Limb (tissue), 2 donors: ENCODE data around the gene ADAMTS2.

Experiments used
- DNase-seq, 2 donors: peaks; one replicate each; pipeline ENCODE4 v3.0.0-alpha.2; 2016; ENCODE audit errors: extremely low spot score in 2 of 2

The ADAMTS2 gene

GRCh38 chr5:179267071-179267670 is 78.1 kb downstream of the ADAMTS2 start:
- DNase-seq, result peak in 1 of 2 donors; percentile 32

DNA sequence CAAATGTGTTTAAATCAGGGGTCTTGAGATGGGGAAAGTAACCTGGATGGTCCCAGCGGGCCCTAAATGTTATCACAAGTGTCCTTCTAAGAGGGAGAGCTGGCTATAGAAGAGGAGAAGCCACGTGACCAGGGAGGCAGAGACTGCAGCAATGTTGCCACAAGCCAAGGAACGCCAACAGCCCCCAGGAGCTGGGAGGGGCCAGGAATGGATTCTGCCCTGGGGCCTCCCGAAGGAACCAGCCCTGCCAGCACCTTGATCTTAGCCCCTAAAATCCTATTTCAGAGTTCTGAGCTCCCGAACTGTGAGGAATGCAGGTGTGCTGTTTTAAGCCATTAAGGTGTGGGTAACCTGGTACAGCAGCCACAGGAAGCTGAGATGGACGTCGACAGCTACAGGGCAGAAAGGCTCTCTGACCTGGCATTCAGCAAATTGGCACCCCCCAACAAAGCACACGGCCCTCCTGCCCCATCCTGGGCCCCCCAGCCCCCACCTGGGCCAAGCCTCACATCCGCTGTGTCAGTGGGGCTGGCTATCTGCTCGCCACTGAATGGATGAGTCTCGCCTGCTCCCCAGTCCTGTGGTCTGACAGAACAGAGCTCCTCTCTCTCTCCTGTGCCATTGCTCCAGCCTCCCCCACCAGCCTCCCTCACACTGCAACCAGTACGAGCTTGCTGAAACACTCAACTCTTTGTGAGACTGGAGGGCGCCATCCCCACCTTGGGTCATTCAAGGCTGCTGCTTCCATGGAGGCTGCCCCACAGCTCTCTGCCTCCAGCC is 78.8 kb downstream of the ADAMTS2 start:
- peak in 1 of 2 donors; percentile 37 for DNase-seq

GRCh38 chr5:179265514-179266290 is 79.6 kb downstream of the ADAMTS2 start:
- peak; percentile 55 to 86 for DNase-seq

- no peak for DNase-seq
Observed at GRCh38 chr5:179264783-179265513, 80.3 kb downstream of the ADAMTS2 start.

GRCh38 chr5:179264053-179264782 is 81.0 kb downstream of the ADAMTS2 start:
- no peak for DNase-seq

GRCh38 chr5:179263391-179264052 is 81.7 kb downstream of the ADAMTS2 start:
- DNase-seq, result no peak

GRCh38 chr5:179262126-179262920 is 82.9 kb downstream of the ADAMTS2 start:
- DNase-seq, result no peak

DNA sequence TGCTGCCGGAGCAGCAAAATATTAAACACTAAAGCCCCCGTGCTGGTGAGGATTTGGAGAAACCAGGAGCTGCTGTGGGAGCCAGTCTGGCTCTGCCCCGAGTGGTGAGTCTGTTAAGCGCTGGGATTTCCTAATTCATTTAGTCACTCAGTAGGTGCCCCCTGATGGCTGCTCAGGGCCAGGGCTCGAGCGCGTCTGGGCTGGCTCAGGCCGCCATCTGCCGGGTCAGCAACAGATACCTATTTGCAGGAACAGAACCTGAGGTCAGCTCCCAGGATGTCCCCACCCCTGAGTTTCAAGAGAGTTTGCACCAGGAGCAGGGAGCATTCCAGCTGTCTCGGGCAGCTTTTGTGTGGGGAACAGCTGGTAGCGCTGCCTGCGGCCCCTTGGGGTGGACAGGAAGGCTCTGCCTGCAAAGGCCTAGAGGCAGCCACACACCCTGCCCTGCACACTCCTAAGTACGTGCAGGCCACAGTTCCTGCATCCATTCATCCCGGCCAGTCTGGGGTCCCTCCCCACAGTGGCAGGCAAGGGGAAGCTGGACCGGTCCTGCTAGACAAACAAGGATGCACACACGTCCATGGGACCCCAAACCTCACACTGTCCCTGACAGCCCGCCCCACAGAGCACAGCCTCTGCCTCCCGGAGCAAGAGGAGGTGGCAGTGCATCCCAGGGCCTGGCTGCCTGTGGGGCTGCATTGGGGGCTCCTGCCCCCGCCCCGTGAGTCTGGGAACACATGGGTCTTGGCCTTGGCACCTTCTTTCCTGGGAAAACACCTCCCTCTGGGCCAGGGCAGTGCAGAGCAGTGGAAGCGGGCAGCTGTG is 83.7 kb downstream of the ADAMTS2 start:
- no peak for DNase-seq

DNA sequence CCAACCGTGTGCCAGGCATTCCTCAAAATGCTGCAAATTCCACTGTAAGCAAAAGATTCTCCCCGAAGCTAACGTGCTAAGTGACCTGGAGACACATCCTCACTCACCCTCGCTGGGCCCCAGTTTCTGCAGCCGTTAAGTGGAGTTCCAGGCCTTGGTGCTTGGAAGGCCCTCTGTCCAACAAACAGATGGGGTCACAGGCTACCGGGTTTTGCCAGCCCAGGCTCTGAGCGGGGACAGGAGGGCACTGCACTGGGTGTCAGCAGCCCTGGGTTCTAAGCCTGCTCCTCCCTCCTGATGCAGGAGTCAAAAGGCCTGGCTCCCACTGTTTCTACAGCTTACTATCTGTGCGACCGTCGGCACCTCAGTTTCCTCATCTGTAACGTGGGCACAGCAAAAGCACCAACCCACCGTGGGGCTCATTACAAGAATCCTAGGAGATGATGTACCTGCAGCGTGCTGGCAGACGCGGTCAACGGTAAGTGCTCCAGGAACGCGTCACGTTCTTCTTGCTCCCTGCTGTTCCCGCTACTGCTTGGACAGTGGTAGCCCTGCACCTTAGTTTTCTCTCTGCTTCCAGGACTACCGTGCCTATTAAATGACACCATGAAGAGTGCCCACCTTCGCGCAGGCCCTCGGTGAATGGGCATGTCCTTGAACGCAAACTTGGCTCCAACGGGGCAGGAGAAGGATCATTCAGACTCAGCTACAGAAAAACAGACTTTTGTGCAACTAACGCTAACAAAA is 84.8 kb downstream of the ADAMTS2 start:
- DNase-seq, result no peak

- DNase-seq, result no peak
Observed at GRCh38 chr5:179259731-179260323, 85.4 kb downstream of the ADAMTS2 start.

GRCh38 chr5:179258922-179259730 is 86.1 kb downstream of the ADAMTS2 start:
- DNase-seq, result no peak

DNA sequence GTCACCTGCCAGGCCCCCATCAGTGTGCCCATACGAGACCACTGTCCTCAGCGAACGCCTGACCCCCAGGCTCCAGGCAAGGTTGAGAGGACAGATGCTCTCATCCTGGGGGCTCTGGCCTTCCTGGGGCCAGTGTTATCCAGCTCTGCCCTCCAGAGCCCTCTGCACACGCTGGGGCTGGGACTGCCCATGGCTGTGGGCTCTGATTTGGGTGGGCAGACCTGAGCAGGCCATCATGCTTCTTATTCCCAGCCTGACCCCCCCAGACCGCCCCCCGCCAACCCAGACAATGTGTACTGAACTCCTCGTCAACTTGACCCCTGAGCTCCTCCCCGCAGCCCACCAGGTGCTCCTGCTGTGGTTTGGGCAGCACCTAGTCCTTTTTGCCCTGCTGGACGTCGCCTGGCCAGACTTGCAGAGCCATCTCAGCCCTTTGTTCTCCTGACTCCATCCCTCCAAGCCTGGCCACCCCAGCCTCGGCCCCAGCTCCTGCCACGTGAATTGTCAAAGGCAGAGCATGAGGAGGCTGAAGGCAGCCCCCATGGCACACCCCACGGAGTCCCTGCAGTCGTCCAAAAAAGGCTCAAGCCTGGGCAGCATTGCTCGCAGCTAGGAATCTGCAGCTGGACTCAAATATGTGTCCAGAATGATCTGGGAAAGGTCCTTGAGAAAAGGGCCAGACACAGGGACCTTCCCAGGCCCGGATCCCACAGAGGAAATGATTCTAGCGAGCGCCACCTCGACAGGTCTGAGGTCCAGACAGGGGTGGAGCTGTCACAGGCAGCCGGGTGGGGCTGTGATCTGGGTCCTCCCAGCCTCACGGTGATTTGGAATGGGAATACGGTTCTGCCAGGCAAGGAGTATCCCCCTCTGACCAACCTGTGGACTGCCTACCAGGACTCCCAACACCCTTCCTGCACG is 87.0 kb downstream of the ADAMTS2 start:
- DNase-seq, result peak in 1 of 2 donors; percentile 17

- peak; percentile 36 to 68 for DNase-seq
Observed at GRCh38 chr5:179257176-179257682, 88.0 kb downstream of the ADAMTS2 start.

- DNase-seq, result peak in 1 of 2 donors; percentile 66
Observed at GRCh38 chr5:179256328-179257175, 88.7 kb downstream of the ADAMTS2 start.
